Uterus (tissue), 4 donors: ENCODE results near the gene CLIP3. TPM values are rescaled to one million over a fixed set of nuclear protein-coding genes. Genes with fewer than 3 reads are reported as not detected.
A peak's percentile ranks its signal among the peaks of the same experiment; 100 is the strongest.

ENCODE experiments used
- DNase-seq, 2 donors: peaks; one replicate each; pipeline ENCODE4 v3.0.0-alpha.2; 2019 to 2020
- H3K27ac ChIP-seq, 2 donors: fragments of 200-600 bp; sonication (generic); 1 replicate in 1 of 2; 2 replicates in 1 of 2; pipeline ENCODE4 v1.5.1; 2016 to 2018
- H3K27me3 ChIP-seq, 2 donors: fragments of 200-600 bp; sonication (generic); one replicate each; pipeline ENCODE4 v1.5.1; 2018 to 2019; ENCODE audit warnings: control low read depth in 1 of 2
- H3K36me3 ChIP-seq, 2 donors: fragments of 200-600 bp; sonication (generic); one replicate each; pipeline ENCODE4 v1.5.1; 2019; ENCODE audit warnings: control low read depth in 1 of 2
- H3K4me1 ChIP-seq, 2 donors: fragments of 200-600 bp; sonication (generic); one replicate each; pipeline ENCODE4 v1.5.1; 2018 to 2019; ENCODE audit warnings: control low read depth in 1 of 2
- H3K4me3 ChIP-seq, 2 donors: fragments of 200-600 bp; sonication (generic); 1 replicate in 1 of 2; 2 replicates in 1 of 2; pipeline ENCODE4 v1.5.1; 2018 to 2019; ENCODE audit warnings: mild to moderate bottlenecking in 1 of 2
- H3K9me3 ChIP-seq, 2 donors: fragments of 200-600 bp; sonication (generic); one replicate each; pipeline ENCODE4 v1.5.1; 2019; ENCODE audit warnings: control low read depth in 1 of 2
- POLR2A ChIP-seq, 2 donors: fragments of 450-650 bp; IDR thresholded peaks; one replicate each; pipeline ENCODE4 v1.6.1; 2016; ENCODE audit warnings: antibody characterized with exemption in 2 of 2, mild to moderate bottlenecking in 1 of 2, moderate library complexity in 1 of 2
- intact Hi-C: fragments of 100-400 bp; cut with DNase I; formaldehyde crosslinking; loops from one replicate; pipeline ENCODE4 v1.15.1; 2023; ENCODE audit warnings: low total_unique reads
- total RNA-seq, 4 donors: library from RNA; depleted of rRNA in 3 of 4; stranded (reverse); fragments of >200 nt in 3 of 4; gene quantifications; one replicate each; pipeline versions ENCODE4 v1.1.0 to v1.2.4, GENCODE V29; 2014 to 2023
- TF ChIP-seq, protein P1 (sequence below), 4 experiments: fragments of 200-600 bp in 2 of 4; fragments of 450-650 bp in 2 of 4; sonication (generic) in 2 of 4; IDR thresholded peaks; one replicate each; pipeline ENCODE4 v1.5.1; 2016 to 2019; ENCODE audit warnings: antibody characterized with exemption in 4 of 4, mild to moderate bottlenecking in 2 of 4, moderate library complexity in 1 of 4
- donor health status: DM: yes; HTN: yes; CAD: no.

Gene CLIP3
- total RNA-seq, 4 donors from 2014 or later, result 4.4 to 82.5 (median 34.8) TPM

DNA sequence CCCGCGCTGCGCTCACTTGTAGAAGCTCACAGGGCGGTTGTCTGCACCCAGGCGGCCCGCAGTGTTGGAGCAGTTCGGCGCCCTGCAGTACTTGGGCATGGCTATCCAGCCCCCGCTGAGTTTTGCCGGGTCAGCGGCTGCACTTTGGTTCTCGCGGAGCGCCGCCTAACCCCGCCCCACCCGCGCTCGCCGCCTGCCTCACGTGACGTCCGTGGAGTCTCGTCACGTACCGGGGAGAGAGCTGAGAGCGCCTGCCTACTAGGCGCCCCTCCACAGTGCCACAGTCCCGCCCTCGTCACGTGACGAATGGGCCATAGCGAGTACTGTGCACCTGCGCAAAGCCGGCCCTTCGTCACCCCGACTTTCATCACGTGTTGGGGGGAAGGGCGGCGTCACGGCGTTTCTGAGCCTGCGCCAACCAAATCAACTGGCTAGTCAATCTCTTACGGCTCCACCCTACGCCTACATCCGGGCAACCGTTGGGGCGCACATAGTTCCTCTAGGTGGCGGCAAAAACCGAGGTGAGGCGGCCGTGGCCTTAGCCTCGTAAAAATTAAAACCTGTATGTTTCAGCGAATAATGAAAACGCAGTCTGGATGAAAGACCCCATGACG is 21.6 kb upstream of the CLIP3 start, which contains the start of gene THAP8:
TSS of gene THAP8 (minus strand) at position 167 of the 614 bp plus-strand sequence. CDS start at position 99, 68 bp downstream.
- H3K9me3 ChIP-seq, result no peaks in the 10 kb centered on the region
- intact Hi-C loops, result loop anchor here (10.0 kb wide), 1 partner anchor 61 kb away; the partner anchor contains the start of genes OVOL3, POLR2I and TBCB
- peaks cover 0 to 7% of the 10 kb centered on the region in 2 donors for H3K4me1 ChIP-seq
- peak within 1 kb of the TSS; percentile 50 to 54 for H3K4me3 ChIP-seq
- TF ChIP-seq, protein P1, sequence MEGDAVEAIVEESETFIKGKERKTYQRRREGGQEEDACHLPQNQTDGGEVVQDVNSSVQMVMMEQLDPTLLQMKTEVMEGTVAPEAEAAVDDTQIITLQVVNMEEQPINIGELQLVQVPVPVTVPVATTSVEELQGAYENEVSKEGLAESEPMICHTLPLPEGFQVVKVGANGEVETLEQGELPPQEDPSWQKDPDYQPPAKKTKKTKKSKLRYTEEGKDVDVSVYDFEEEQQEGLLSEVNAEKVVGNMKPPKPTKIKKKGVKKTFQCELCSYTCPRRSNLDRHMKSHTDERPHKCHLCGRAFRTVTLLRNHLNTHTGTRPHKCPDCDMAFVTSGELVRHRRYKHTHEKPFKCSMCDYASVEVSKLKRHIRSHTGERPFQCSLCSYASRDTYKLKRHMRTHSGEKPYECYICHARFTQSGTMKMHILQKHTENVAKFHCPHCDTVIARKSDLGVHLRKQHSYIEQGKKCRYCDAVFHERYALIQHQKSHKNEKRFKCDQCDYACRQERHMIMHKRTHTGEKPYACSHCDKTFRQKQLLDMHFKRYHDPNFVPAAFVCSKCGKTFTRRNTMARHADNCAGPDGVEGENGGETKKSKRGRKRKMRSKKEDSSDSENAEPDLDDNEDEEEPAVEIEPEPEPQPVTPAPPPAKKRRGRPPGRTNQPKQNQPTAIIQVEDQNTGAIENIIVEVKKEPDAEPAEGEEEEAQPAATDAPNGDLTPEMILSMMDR (IDR thresholded peaks at IDR 0.05), result peak; percentile 13 to 68 (median 55)
- TF ChIP-seq POLR2A (IDR thresholded peaks at IDR 0.05), result peak; percentile 65 to 80
- H3K27ac ChIP-seq, result peak within 1 kb of the TSS; percentile 88 to 97
- no peaks in the 10 kb centered on the region for H3K27me3 ChIP-seq
- no peaks in the 10 kb centered on the region for H3K36me3 ChIP-seq
- peak; percentile 100 for DNase-seq

DNA sequence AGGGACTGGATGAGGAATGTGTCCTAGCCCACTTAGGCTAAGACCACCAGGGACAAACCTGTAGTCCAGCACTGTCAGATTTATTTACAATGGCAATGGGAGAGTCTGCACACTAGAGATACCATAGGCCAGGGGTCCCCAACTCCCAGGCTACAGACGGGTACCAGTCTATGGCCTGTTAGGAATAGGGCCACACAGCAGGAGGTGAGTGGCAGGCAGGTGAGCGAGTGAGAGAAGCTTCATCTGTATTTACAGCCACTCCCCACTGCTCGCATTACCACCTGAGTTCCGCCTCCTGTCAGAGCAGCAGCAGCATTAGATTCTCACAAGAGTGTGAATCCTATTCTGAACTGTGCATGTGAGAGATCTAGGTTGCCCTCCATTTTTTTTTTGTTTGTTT is 19.0 kb upstream of the CLIP3 start:
- TF ChIP-seq POLR2A (IDR thresholded peaks at IDR 0.05), result no peak
- TF ChIP-seq, protein P1 (IDR thresholded peaks at IDR 0.05), result no peak
- H3K4me1 ChIP-seq, result peaks cover 0 to 7% of the 10 kb centered on the region in 2 donors
- no peaks in the 10 kb centered on the region for H3K36me3 ChIP-seq
- DNase-seq, result no peak
- H3K27me3 ChIP-seq, result no peaks in the 10 kb centered on the region
- H3K27ac ChIP-seq, result no peak overlapping the region
- H3K4me3 ChIP-seq, result no peak overlapping the region
- H3K9me3 ChIP-seq, result no peaks in the 10 kb centered on the region
- intact Hi-C loops, result loop anchor here (10.0 kb wide), 1 partner anchor 63 kb away; the partner anchor contains the start of genes OVOL3, POLR2I and TBCB

DNA sequence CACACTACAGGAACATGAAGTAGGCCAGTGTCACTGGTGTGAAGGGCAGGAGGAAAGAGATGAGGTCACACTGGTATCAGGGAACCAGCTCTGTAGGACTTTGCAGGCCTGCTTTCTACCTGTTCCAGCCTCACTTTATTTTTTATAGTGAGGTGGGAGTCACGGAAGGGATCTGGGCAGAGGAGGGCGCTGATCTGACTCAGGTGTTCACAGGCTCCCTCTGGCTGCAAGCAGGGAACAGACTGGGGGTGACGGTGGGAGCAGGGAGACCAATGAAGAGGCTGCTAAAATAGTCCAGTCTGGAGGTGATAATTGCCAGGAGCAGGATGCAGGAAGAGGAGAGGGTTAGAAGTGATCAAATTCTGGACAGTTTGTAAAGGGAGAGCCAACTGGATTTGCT is 18.6 kb upstream of the CLIP3 start:
- TF ChIP-seq POLR2A (IDR thresholded peaks at IDR 0.05), result no peak
- TF ChIP-seq, protein P1 (IDR thresholded peaks at IDR 0.05), result no peak
- Histone ChIP-seq H3K9me3 (no peaks in the 10 kb centered on the region), H3K36me3 (no peaks in the 10 kb centered on the region), H3K4me1 (peaks cover 0 to 7% of the 10 kb centered on the region in 2 donors), H3K27me3 (no peaks in the 10 kb centered on the region), H3K4me3 (no peak overlapping the region), H3K27ac (no peak overlapping the region)
- intact Hi-C loops, result loop anchor here (10.0 kb wide), 1 partner anchor 64 kb away; the partner anchor contains the start of genes OVOL3, POLR2I and TBCB
- no peak for DNase-seq

DNA sequence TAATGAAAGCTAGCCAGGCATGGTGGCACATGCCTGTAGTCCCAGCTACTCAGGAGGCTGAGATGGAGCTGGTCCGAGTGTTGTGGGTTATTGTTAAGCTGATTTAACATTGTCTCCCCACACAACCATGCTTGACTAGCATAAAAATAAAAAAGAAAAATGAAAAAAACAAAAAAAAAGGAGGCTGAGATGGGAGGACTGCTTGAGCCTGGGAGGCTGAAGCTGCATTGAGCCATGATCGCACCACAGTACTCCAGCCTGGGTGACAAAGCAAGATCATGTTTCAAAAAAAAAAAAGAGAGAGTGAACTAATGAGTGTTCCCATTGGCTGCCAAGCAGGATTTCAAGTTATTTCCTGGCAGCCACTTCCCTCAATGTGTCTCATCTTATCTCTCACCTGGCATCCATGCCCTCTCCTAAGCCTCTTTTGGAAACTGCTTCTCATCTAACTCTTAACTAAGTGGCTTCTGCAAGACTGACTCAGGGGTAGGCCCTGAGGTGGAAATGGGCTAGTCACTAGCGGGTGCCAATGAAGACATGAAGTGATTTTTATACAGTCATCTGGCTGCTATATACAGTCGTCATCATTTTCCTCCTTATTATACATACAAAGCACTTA is 16.5 kb upstream of the CLIP3 start:
- Histone ChIP-seq H3K27ac (no peak overlapping the region), H3K4me1 (no peaks in the 10 kb centered on the region), H3K36me3 (no peaks in the 10 kb centered on the region), H3K27me3 (no peaks in the 10 kb centered on the region), H3K9me3 (no peaks in the 10 kb centered on the region), H3K4me3 (no peak overlapping the region)
- no peak for DNase-seq
- intact Hi-C loops, result no loop called here
- TF ChIP-seq POLR2A (IDR thresholded peaks at IDR 0.05), result no peak
- TF ChIP-seq, protein P1 (IDR thresholded peaks at IDR 0.05), result no peak

DNA sequence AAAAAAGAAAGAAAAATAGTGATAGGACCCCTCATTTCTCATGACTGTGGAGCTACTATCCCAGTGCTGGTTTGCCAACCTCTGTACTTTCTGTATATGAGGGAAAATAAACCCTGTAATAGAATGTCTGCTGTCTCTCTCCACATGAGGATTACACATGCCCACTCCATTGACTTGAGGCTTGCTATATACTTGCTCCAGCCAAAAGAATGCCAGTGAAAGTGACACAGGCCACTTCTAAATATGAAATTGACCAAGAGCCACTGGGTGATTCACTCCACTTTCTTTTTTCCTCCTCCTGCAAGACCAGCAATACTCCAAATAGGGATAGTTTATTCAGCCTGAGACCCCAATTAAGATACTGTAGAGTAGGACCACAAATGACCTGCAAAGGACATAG is 15.2 kb upstream of the CLIP3 start:
- intact Hi-C loops, result no loop called here
- no peak for DNase-seq
- TF ChIP-seq POLR2A (IDR thresholded peaks at IDR 0.05), result no peak
- TF ChIP-seq, protein P1 (IDR thresholded peaks at IDR 0.05), result no peak
- no peak overlapping the region for H3K27ac ChIP-seq
- H3K9me3 ChIP-seq, result no peaks in the 10 kb centered on the region
- no peaks in the 10 kb centered on the region for H3K27me3 ChIP-seq
- H3K4me1 ChIP-seq, result no peaks in the 10 kb centered on the region
- no peak overlapping the region for H3K4me3 ChIP-seq
- no peaks in the 10 kb centered on the region for H3K36me3 ChIP-seq
